Measurements from ENCODE around the gene S100A10. TPM values are rescaled to one million over a fixed set of nuclear protein-coding genes. Genes with fewer than 3 reads are reported as not detected.

The S100A10 gene
- total RNA-seq, 1 donor from 2014 or later, result 316 TPM

DNA sequence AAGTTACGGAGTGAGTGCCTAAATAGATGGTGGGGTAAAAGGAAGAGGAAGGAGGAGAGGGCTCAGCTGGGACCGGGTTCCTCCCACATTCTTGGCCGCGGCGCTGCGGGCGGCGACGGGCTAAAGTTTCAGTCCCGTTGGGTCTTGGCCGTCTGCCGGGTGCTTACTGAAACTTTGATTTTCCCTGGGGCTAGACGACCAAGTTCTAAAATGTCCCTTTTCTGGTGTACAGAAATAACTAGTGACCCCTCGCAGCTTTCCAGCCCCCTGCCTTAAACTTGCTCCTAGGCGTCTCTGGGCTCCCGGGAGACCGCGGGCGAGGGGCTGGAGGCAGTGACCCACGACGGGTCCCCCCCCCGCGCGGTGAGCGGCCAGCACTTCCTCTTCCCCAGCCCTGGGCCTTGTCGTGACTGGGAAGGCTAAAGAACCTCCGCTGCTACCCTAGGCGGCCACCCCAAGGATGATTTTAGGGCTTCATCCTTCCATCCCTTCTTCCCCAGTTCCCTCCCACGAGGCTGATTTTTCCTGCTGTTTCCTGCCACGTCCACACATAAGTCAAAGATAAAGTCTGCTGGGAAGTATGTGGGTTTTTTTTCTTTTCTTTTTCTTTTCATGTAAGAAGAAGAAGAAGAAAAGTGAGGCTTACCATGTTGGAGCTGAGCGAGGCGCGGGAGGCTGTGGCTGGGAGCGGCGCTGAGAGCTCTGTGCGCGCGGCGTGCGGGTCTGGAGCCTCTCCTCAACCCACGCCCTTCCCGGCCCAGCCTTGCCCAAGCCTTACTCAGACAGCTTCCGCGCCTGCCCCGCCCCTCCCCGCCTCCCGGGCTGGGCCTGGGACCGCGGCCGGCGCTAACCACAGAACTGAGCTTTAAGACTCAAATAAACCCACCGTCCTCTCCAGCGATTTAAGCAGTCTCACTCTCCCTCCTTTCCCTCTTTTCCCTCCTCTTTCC, 42.9 kb upstream of the S100A10 start, which contains the start of gene S100A11:
Gene S100A11 (minus strand): TSS at position 738 of the 950 bp plus-strand sequence. CDS start 89 bp downstream, at position 649.
- H3K9me3 Mint-ChIP-seq, result no peaks in the 10 kb centered on the region
- H3K27me3 Mint-ChIP-seq, result no peaks in the 10 kb centered on the region
- H3K27ac Mint-ChIP-seq, result peak within 1 kb of the TSS; percentile 95
- DNase-seq (ENCODE audit: extremely low spot score, unreplicated experiment), result peak; percentile 85
- H3K36me3 Mint-ChIP-seq, result peaks cover 22% of the 10 kb centered on the region
- peaks cover 26% of the 10 kb centered on the region for H3K4me1 Mint-ChIP-seq (ENCODE audit: unreplicated experiment)
- H3K4me3 Mint-ChIP-seq, result peak within 1 kb of the TSS; percentile 89
- TF ChIP-seq, protein P1, sequence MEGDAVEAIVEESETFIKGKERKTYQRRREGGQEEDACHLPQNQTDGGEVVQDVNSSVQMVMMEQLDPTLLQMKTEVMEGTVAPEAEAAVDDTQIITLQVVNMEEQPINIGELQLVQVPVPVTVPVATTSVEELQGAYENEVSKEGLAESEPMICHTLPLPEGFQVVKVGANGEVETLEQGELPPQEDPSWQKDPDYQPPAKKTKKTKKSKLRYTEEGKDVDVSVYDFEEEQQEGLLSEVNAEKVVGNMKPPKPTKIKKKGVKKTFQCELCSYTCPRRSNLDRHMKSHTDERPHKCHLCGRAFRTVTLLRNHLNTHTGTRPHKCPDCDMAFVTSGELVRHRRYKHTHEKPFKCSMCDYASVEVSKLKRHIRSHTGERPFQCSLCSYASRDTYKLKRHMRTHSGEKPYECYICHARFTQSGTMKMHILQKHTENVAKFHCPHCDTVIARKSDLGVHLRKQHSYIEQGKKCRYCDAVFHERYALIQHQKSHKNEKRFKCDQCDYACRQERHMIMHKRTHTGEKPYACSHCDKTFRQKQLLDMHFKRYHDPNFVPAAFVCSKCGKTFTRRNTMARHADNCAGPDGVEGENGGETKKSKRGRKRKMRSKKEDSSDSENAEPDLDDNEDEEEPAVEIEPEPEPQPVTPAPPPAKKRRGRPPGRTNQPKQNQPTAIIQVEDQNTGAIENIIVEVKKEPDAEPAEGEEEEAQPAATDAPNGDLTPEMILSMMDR (conservative IDR thresholded peaks at IDR 0.05), result no peak

DNA sequence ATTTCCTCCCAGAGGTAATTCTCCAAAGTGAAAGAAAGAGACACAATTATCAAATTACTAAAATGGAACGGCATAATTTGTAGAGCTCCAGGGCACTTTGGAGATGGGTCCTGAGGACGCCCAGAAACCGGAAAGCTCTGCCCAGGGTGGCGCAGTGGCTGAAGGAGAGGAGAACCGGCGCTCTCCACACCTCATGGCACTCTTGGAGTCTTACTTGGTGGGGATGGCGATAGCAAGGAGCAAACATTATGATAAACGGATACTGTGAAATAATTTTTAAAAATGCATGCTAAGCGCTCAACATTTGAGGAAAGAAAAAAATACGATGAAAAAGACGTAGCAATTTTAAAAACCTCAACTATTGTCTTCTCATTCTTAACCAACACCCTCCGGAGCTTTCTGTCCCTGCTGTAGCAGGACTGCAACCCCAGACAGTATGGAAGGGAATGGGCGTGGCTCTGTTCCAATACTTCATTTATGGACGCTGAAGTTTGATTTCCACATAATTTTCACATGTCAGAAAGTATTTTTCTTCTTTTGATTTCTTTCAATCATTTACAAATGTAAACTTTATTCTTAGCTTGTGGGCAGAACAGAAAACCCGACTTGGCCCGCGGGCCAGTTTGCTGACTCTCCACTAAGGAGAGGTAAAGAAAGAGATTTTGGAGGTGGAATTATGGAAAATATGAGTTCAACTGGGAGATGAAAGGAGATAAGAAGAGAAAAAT, 42.0 kb upstream of the S100A10 start:
- peak overlapping the region; percentile 95 for H3K27ac Mint-ChIP-seq
- TF ChIP-seq, protein P1 (conservative IDR thresholded peaks at IDR 0.05), result no peak
- no peaks in the 10 kb centered on the region for H3K27me3 Mint-ChIP-seq

DNA sequence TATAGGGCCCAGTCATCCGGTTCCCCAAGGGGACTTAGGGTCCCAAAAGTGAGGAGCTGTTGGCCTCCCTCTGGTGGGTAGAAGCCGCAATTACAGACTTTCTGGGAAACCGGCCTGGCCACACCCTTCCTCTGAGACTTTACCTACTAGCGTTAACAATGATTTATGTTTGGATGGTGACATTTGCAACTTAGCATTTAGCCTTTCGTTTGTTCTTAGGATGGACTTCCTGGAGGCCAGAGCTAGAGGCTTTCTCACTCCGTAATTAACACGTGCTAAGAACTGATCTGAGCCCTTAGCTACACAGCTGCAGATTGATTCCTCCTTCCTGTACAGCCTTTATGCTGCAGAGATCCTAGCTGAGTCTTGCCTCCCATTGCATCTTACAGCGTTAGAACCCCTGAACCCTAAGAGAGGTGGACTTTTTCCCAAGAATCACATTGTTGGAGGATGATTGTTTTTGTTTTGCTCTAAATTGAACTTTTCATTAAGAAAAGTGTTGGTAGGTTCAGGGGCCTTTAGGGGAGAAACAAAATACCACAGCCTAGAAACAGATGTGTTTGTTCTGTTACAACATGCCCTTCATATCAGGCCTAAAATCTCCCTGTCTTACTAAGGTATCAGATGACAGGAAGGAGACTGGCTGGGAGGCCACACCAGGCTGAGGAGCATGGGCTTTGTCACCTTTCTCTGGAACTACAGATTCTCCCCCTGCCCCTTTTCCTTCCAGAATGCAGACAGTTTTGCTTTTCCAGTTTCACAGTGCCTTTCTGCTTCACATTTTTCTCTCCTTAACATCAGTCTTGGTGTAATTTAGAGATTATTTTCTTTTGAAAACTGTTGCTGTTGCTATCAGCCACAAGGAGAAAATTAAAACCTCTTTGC, 41.2 kb upstream of the S100A10 start:
- peak overlapping the region; percentile 95 for H3K27ac Mint-ChIP-seq
- H3K36me3 Mint-ChIP-seq, result peaks cover 26% of the 10 kb centered on the region
- no peak for DNase-seq (ENCODE audit: extremely low spot score, unreplicated experiment)
- peaks cover 4% of the 10 kb centered on the region for H3K9me3 Mint-ChIP-seq
- TF ChIP-seq, protein P1 (conservative IDR thresholded peaks at IDR 0.05), result peak; percentile 81
- H3K4me1 Mint-ChIP-seq (ENCODE audit: unreplicated experiment), result peaks cover 26% of the 10 kb centered on the region
- H3K27me3 Mint-ChIP-seq, result no peaks in the 10 kb centered on the region
- peak overlapping the region; percentile 89 for H3K4me3 Mint-ChIP-seq

More for the DNA sequence above, 42.0 kb upstream of the S100A10 start:
- Mint-ChIP-seq H3K9me3 (peaks cover 2% of the 10 kb centered on the region), H3K4me3 (peak overlapping the region; percentile 89), H3K36me3 (peaks cover 24% of the 10 kb centered on the region), H3K4me1 (ENCODE audit: unreplicated experiment) (peaks cover 26% of the 10 kb centered on the region)
- no peak for DNase-seq (ENCODE audit: extremely low spot score, unreplicated experiment)

DNA sequence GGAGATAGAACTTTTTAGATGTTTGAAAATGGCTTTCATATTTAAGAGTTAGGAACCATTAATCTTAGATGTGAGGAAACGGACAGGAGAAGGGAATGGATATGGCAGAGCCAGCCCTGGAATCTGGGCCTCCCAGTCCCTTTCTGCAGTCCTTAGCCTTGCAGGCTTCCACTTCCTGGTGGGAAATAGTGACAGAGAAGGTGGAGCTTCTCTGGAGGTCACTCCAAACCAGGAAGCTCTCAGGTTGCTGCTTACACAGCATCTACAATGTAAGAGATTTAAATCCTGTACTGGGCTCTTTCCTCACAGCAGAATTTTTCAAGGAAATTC, 40.6 kb upstream of the S100A10 start:
- peaks cover 4% of the 10 kb centered on the region for H3K9me3 Mint-ChIP-seq
- TF ChIP-seq, protein P1 (conservative IDR thresholded peaks at IDR 0.05), result no peak
- H3K36me3 Mint-ChIP-seq, result peaks cover 26% of the 10 kb centered on the region
- peak overlapping the region; percentile 89 for H3K4me3 Mint-ChIP-seq
- H3K27ac Mint-ChIP-seq, result peak overlapping the region; percentile 95
- DNase-seq (ENCODE audit: extremely low spot score, unreplicated experiment), result no peak
- H3K27me3 Mint-ChIP-seq, result no peaks in the 10 kb centered on the region
- peaks cover 26% of the 10 kb centered on the region for H3K4me1 Mint-ChIP-seq (ENCODE audit: unreplicated experiment)

DNA sequence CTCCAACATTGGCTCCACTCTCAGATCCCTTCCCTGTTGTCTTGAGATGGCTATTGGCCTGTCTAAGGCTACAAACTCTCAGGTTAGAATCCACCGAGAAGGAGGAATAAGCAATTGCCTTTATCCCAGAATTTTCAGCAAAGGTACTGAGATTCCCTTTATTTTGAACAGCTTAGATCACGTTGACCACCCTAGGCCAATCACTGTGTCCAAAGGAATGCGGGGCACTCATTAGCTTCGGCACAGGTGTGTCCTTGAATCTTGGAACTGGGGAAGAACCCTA, 36.2 kb upstream of the S100A10 start:
- Mint-ChIP-seq H3K27ac (peak overlapping the region; percentile 44), H3K9me3 (peaks cover 4% of the 10 kb centered on the region), H3K4me1 (ENCODE audit: unreplicated experiment) (peaks cover 15% of the 10 kb centered on the region), H3K4me3 (no peak overlapping the region), H3K36me3 (peaks cover 26% of the 10 kb centered on the region), H3K27me3 (no peaks in the 10 kb centered on the region)
- TF ChIP-seq, protein P1 (conservative IDR thresholded peaks at IDR 0.05), result no peak
- no peak for DNase-seq (ENCODE audit: extremely low spot score, unreplicated experiment)
